Measurements from ENCODE around the gene PHEX.
"Not testable (repeated sequence)": the region's sequence is repeated elsewhere in the genome, so short reads cannot be mapped to it uniquely, and the experiment has no call there.

The PHEX gene

GRCh38 chrX:22246620-22247019 is 214.5 kb downstream of the PHEX start:
- DNase-seq (ENCODE audit: low read depth in 2 of 2): no peak

- no peak for DNase-seq (ENCODE audit: low read depth in 2 of 2)
Observed at GRCh38 chrX:22247169-22247568, 215.0 kb downstream of the PHEX start.

GRCh38 chrX:22248401-22248800 is 216.3 kb downstream of the PHEX start:
- no peak for DNase-seq (ENCODE audit: low read depth in 2 of 2)

GRCh38 chrX:22249371-22249770 is 217.2 kb downstream of the PHEX start:
- no peak for DNase-seq (ENCODE audit: low read depth in 2 of 2)

- no peak for DNase-seq (ENCODE audit: low read depth in 2 of 2)
Observed at GRCh38 chrX:22268706-22269105, 236.6 kb downstream of the PHEX start.

GRCh38 chrX:22272613-22273012 is 240.5 kb downstream of the PHEX start, which contains the start of gene CBLL2:
Gene CBLL2 (plus strand): TSS chrX:22272913. CDS start chrX:22272992, 79 bp downstream.
- no peak for DNase-seq (ENCODE audit: low read depth in 2 of 2)

GRCh38 chrX:22273714-22274317 is 241.7 kb downstream of the PHEX start:
- no peak for DNase-seq (ENCODE audit: low read depth in 2 of 2)

- no peak for DNase-seq (ENCODE audit: low read depth in 2 of 2)
Observed at GRCh38 chrX:22276781-22277180, 244.7 kb downstream of the PHEX start.

- DNase-seq (ENCODE audit: low read depth in 2 of 2): no peak
Observed at GRCh38 chrX:22278375-22278774, 246.2 kb downstream of the PHEX start.

GRCh38 chrX:22289209-22289608 is 257.1 kb downstream of the PHEX start:
- not testable (repeated sequence) for DNase-seq (ENCODE audit: low read depth in 2 of 2)

GRCh38 chrX:22296871-22297270 is 264.7 kb downstream of the PHEX start:
- no peak for DNase-seq (ENCODE audit: low read depth in 2 of 2)

GRCh38 chrX:22300130-22300529 is 268.0 kb downstream of the PHEX start:
- DNase-seq (ENCODE audit: low read depth in 2 of 2): no peak
